ENCODE measurements around the gene MID1.

MID1 gene

DNA sequence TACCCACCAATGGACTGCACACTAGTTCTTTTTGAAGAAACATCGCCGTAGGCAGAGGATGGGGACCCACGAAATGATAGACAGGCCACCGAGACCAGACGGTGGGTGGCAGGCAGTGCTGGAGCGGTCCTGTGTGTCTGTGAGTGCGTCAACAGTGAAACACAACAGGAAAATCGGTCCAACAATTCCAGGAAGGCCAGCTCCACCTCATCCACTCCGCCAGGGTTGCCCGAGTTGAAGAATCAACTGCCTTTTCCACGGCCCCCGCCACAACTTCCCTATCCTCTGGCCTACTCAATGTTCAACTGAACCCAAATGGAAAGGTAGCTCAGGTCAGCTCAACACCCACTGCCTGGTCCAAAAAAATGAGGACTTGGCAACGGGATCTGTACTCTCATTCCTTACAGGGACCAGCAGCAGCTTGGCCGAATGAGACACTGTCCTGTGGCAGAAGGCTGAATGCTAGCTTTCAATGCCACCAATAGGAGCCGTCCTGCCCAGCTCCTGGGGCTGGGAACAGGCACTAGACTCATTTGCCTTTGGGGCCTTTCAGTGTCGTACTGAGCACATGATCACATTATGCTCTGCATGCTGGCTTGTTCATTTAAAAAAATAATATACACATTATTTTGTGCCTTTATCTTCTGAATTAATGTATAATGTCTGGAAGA is 43.5 kb downstream of the MID1 start:
- DNase-seq (ENCODE audit: low read depth): no peak

DNA sequence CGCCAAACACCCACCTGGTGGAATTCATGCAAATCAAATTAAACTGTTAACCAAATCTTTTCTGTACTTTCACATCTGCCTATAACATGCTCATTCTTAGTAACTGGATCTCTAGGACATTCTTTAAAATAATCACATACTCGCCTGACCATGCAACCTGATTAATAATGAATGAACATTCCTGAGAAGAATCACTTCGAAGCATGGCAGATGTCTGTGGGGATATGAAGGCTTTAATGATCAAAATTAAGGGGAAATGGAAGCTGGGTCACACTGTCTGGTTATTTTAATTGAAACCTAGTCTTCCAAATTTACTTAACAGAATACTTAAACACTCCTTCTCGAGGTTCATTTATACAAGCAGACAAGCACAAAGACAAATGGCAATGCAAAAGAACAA is 44.2 kb downstream of the MID1 start:
- no peak for DNase-seq (ENCODE audit: low read depth)

GRCh38 chrX:10574663-10575062 is 45.7 kb downstream of the MID1 start:
- no peak for DNase-seq (ENCODE audit: low read depth)

GRCh38 chrX:10571260-10571659 is 49.1 kb downstream of the MID1 start:
- DNase-seq (ENCODE audit: low read depth): no peak

GRCh38 chrX:10570601-10571000 is 49.8 kb downstream of the MID1 start:
- DNase-seq (ENCODE audit: low read depth): no peak

GRCh38 chrX:10569946-10570345 is 50.4 kb downstream of the MID1 start:
- no peak for DNase-seq (ENCODE audit: low read depth)

DNA sequence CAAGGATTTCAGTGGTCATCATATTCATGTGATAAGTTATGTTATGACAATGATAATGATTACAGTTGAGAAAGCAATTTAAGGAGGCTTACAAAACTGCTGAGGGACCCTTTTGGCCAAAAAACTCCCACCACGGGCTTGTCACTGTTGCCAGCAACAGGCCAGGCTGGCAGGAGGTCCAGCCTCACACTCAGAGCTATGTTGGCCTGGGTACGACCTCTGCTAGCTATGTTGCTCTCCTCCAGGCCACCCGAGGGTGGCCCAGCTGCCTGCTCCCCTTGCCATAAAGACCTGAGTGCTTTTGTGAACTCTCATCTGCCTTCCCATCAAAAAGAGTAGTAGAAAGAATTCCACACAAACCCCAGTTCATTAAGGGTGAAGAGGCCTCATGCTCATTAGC is 52.0 kb downstream of the MID1 start:
- no peak for DNase-seq (ENCODE audit: low read depth)

- no peak for DNase-seq (ENCODE audit: low read depth)
These were observed 53.2 kb downstream of the MID1 start for GRCh38 chrX:10567136-10567535.

DNA sequence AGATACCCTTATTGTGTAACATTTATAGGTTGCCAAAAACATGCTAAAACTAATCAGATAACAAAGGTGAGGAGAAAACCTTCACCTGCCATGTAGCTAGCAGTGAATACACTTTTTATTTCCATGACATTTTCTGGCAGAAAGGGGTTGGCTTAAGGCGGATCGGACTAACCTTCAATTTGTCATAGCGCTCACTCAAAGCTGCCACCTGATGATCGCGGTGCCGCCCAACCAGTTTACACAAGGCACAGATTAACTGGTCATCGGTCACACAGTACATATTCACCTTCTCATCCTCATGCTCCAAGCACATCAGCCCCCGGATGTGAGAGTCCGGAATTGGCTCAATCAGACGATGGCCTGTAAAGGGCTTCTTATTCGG is 53.7 kb downstream of the MID1 start:
- no peak for DNase-seq (ENCODE audit: low read depth)

DNA sequence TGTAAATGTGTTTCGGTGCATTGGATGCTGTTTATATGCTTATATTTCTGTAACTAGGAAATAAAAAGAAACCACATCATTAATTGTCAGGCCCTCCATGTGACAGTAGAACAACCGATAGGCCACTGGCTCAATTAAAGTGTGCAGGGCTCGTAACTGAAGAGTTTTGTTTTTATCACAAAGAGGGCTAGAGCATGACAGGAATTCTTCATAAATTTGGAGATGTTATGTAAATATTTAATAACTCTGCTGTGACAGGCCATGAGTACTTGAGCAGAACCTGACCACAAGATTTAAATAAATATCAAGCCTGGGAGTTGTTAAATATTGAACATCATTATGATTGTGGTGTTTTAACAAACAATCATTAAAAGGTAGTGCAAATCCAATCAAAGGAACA is 55.9 kb downstream of the MID1 start:
- DNase-seq (ENCODE audit: low read depth): no peak

- DNase-seq (ENCODE audit: low read depth): no peak
These were observed 63.2 kb downstream of the MID1 start for GRCh38 chrX:10557166-10557565.

- no peak for DNase-seq (ENCODE audit: low read depth)
These were observed 64.0 kb downstream of the MID1 start for GRCh38 chrX:10556405-10556804.

GRCh38 chrX:10555846-10556245 is 64.5 kb downstream of the MID1 start:
- DNase-seq (ENCODE audit: low read depth): no peak

DNA sequence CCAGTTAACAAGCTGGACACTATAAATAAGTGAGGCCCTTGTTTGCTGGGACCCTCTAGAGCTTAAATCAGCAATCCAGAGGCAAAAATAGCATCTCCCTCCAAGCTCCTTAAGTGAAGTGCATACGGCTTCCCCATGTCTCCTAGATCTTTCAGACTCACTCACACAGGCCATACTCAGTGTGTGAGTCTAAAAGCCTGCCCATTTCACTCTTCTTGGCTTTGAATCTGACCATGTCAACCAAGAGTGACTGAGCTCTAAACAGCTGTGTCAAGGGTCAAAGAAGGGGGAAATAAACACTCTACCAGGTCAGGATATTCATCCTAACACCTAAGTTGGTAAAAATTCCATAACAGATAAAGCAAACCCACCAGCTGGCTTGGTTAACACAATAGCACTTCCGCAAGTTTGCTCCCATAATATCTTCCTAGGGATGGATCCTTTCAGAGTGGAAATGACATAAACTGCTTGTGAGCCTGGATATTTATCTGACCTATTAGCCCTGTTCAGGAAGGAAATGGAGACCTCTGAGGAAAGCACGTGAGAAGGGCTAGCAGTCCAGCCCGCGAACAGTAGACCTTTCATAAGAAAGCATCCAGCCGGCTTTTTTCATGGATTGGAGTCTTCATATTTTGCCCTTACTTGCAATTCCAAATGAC is 65.6 kb downstream of the MID1 start:
- no peak for DNase-seq (ENCODE audit: low read depth)

- no peak for DNase-seq (ENCODE audit: low read depth)
These were observed 71.1 kb downstream of the MID1 start for GRCh38 chrX:10549280-10549679.

GRCh38 chrX:10548688-10549087 is 71.7 kb downstream of the MID1 start:
- no peak for DNase-seq (ENCODE audit: low read depth)

DNA sequence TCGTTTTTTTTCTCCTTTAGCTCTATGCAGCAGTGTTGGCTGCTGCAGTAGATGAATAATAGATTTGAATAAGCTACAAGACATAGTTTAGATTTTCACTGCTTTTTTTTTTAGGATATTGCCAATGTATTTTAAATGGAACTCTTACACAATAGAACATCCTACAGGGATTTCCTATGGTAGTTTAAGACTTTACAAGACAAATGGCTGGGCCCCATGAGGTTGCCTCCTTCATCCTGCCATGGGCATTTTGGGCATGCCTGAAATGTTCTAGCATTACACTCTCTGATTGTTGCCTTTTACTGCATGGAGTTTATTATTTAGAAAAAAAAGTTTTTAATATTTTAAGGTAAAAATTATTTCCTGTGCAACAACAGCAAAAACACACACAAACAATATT is 74.5 kb downstream of the MID1 start:
- no peak for DNase-seq (ENCODE audit: low read depth)

GRCh38 chrX:10542586-10542985 is 77.8 kb downstream of the MID1 start:
- DNase-seq (ENCODE audit: low read depth): no peak

DNA sequence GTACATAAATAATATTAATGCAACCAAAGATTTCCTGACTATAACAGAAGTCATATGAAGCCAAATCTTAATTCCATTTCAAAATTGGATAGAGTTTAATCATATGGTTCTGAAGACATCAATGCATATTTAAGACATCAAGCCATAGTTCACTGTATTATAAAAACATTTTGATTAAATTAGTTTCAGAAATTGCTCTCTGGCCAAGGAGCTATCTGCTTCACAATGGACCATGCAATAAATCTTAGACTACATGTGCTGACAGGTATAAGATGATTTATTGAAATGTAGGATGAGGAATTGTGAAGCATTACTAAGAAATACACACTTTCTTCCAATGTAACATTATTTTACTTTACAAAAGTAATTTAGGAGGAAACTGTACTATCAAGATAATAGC is 81.6 kb downstream of the MID1 start:
- DNase-seq (ENCODE audit: low read depth): no peak

GRCh38 chrX:10537308-10537707 is 83.1 kb downstream of the MID1 start:
- DNase-seq (ENCODE audit: low read depth): no peak

- no peak for DNase-seq (ENCODE audit: low read depth)
These were observed 83.6 kb downstream of the MID1 start for GRCh38 chrX:10536744-10537143.

DNA sequence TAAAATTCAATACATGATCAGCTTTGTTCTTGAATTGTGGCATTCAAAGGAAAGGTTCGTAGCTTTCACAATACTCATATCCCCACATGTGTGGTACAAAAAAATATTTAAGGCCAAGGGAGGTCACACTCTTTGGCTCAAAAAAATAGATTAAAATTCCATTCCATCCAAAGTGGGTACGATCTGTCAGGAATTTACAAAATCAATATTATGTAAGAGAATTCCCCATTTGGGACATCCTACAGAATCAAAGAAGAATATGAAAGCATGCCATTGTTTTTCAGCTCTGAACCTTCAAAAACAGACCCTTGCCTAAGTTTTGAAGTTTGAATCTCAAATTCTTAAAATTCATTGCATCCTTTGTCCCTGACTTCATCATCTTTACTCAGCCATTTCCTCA is 85.8 kb downstream of the MID1 start:
- peak; percentile 49 for DNase-seq (ENCODE audit: low read depth)

DNA sequence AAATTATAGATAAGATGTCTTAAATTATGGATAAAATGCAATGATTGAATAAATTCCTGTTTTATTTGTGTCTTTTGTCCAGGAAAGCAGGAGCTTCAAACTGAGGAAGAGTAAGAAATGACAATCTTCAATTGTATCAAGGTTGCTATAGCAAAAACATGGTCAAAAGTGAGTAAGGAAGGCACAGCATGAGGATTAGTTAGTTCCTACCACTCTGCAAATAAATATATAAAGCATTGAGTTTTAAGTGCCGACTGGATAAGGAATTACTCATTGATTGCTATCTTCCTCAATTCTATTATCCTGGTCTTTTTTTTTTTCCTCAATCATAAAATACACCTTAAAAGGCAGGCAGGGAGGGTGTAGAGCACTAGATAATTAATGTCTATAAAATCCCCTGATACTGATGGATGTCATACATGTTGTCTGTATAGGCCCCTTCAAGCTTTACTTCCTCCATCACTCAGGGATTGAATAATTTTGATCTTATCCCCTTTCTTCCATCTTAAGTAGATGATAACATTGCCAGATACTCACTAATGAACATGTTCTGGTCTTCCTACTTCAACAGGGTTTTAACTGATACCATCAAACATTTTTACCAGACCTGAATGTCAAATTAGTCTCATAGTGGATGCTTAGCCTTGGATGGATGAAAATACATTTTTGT is 86.6 kb downstream of the MID1 start:
- DNase-seq (ENCODE audit: low read depth): no peak

DNA sequence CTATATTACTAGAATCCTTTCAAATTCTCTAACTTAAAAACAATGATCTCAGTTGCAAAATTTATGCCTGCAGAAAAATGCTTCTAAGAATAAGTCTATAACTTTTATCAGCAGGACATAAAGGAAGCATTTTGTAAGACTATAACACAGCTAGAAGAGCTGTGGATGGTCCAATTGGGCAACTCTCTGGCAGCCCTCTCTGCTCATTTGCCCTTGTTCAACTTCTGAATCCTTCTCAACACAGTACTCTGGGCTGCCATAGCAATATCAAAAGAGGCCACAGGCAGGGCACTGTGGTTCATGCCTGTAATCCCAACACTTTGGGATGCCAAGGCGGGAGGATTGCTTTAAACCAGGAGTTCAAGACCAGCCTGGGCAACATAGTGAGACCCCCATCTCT is 88.5 kb downstream of the MID1 start:
- DNase-seq (ENCODE audit: low read depth): no peak

Data from HS-27A (cell line).